ENCODE results near the gene FAM149A.

DNA sequence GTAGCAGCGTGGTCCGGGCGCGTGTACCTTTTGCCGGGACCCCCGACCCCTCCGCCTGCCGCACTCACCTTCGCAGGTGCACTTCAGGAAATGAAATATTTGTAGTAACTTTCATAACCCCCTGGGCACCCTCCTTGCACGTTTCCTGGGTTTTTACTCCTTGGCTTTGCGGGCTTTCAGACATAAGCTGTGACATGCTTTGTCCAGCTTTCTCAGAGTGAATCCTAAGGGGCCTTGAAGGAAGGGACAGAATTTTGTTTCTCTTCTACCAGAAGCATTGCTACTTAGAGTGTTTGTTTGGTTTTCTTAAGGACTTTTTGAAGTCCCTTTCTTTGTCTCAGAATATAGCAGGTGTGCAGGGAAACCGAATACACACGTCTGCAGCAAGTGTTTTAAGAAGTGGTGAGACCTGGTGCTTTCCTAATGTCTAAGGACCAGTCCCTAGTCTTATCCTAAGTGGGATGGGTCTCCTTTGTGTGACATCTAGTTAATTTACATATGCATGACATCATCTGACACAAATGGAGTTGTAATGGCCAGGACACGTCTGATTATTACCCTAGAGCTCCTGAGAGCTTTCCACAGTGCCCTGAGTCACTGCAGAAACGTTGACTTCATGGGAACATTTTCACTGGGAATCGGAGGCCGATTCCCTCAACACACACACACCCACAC is 1.3 kb downstream of the FAM149A start:
- no peak for TF ChIP-seq ZNF70 (CRISPR knock-in tag; IDR thresholded peaks at IDR 0.05)
- TF ChIP-seq ZFP3 (CRISPR knock-in tag; IDR thresholded peaks at IDR 0.05): no peak
- TF ChIP-seq TOX (CRISPR knock-in tag; IDR thresholded peaks at IDR 0.05; ENCODE audit: borderline replicate concordance): no peak
- TF ChIP-seq PATZ1 (CRISPR knock-in tag; IDR thresholded peaks at IDR 0.05; ENCODE audit: borderline replicate concordance): no peak

Measured in SK-N-SH treated with all-trans-retinoic acid at 6 μM for 48 hours (cell line).